ENCODE measurements around the gene SHC1.

DNA sequence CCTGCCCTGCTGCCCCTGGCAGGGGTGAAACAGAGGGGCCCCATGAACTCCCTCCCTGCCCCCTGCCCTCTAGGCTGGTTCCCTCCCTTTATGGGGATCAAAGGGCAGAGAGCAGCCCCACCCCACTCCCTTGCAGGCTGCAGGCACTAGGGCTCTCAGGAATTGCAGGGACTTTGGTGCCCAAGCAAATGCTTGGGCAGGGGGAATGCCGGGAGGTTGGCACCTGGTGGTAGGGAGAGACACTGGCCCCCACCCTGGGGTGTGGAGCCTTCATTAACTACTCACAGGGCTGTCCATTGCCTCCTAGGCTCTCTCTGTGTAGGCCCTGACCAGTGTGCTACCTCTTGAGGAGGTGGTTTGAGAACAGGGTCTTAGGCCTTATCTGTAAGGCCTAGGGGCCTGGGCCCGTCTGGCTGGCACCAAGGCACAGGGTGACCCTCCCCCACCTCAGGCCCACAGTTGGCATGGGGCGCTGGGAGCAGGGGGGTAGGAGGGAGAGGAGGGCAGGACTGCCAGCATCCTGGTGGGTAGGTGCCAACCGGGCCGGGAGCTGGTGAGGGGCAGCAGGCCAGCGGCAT lies 36.8 kb upstream of the SHC1 start:
- TF ChIP-seq, protein P1, sequence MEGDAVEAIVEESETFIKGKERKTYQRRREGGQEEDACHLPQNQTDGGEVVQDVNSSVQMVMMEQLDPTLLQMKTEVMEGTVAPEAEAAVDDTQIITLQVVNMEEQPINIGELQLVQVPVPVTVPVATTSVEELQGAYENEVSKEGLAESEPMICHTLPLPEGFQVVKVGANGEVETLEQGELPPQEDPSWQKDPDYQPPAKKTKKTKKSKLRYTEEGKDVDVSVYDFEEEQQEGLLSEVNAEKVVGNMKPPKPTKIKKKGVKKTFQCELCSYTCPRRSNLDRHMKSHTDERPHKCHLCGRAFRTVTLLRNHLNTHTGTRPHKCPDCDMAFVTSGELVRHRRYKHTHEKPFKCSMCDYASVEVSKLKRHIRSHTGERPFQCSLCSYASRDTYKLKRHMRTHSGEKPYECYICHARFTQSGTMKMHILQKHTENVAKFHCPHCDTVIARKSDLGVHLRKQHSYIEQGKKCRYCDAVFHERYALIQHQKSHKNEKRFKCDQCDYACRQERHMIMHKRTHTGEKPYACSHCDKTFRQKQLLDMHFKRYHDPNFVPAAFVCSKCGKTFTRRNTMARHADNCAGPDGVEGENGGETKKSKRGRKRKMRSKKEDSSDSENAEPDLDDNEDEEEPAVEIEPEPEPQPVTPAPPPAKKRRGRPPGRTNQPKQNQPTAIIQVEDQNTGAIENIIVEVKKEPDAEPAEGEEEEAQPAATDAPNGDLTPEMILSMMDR (IDR thresholded peaks at IDR 0.05; ENCODE audit: borderline replicate concordance, extremely low read depth, low read length, poor library complexity, severe bottlenecking): no peak
- TF ChIP-seq EZH2 (IDR thresholded peaks at IDR 0.05; ENCODE audit: borderline replicate concordance, low read depth, low read length, severe bottlenecking): no peak

Data from DND-41 (cell line).